Esophagus (tissue), 2 donors: ENCODE measurements around the gene XNDC1N. TPM values are rescaled to one million over a fixed set of nuclear protein-coding genes. Genes with fewer than 3 reads are reported as not detected.
"Not testable (repeated sequence)": the region's sequence is repeated elsewhere in the genome, so short reads cannot be mapped to it uniquely, and the experiment has no call there.

Experiments used
- H3K27ac ChIP-seq, 2 donors: one replicate each; pipeline ENCODE4 v1.5.1; 2013; ENCODE audit warnings: low read depth in 2 of 2, mild to moderate bottlenecking in 2 of 2, inconsistent platforms in 1 of 2, low read length in 1 of 2, moderate library complexity in 1 of 2
- H3K27me3 ChIP-seq, 2 donors: one replicate each; pipeline ENCODE4 v1.6.1; 2013; ENCODE audit warnings: low read length in 2 of 2, control low read depth in 1 of 2, mild to moderate bottlenecking in 1 of 2; ENCODE audit not compliant: insufficient read depth in 2 of 2, control insufficient read depth in 1 of 2
- H3K36me3 ChIP-seq, 2 donors: one replicate each; pipeline ENCODE4 v1.6.1; 2013; ENCODE audit warnings: low read length in 1 of 2; ENCODE audit not compliant: control insufficient read depth in 2 of 2, insufficient read depth in 2 of 2
- H3K4me1 ChIP-seq, 2 donors: one replicate each; pipeline ENCODE4 v1.6.1; 2013; ENCODE audit warnings: low read length in 1 of 2; ENCODE audit not compliant: control insufficient read depth in 2 of 2, insufficient read depth in 2 of 2
- H3K4me3 ChIP-seq, 2 donors: one replicate each; pipeline ENCODE4 v1.5.1; 2013; ENCODE audit warnings: low read length in 2 of 2, mild to moderate bottlenecking in 2 of 2, low read depth in 1 of 2, moderate library complexity in 1 of 2
- H3K9me3 ChIP-seq, 2 donors: one replicate each; pipeline ENCODE4 v1.6.1; 2013; ENCODE audit warnings: mild to moderate bottlenecking in 2 of 2, low read depth in 1 of 2, low read length in 1 of 2, moderate library complexity in 1 of 2; ENCODE audit not compliant: control insufficient read depth in 2 of 2, insufficient read depth in 1 of 2
- WGBS, 2 donors: extraction: QIAGEN DNeasy Blood & Tissue Kit; methylation state at CpG; one replicate each; pipeline ENCODE4 v1.1.7; 2013; 5-methylcytosine and 5-hydroxymethylcytosine counted together
- polyA plus RNA-seq, 2 donors: library from polyadenylated mRNA; stranded (reverse); fragments of 200-250 nt; gene quantifications; one replicate each; pipeline ENCODE4 v1.2.3, GENCODE V29; 2013
- donor health status: healthy with polysubstance abuse.
- donor health status: Bipolar disorder and iron deficiency.

The XNDC1N gene
- polyA plus RNA-seq, 2 donors, result 1.9 to 4.7 TPM

GRCh38 chr11:71885806-71886205 is 42.6 kb downstream of the XNDC1N start:
- not testable (repeated sequence) for H3K9me3 ChIP-seq, H3K4me1 ChIP-seq, H3K27ac ChIP-seq, H3K36me3 ChIP-seq, H3K4me3 ChIP-seq, H3K27me3 ChIP-seq
- WGBS, 2 donors, result 97% methylated on average over 12 of the region's 12 CpGs

Other genes starting within 250 kb of the XNDC1N start
- not detected for gene DEFB108B, start 95.4 kb downstream of the XNDC1N start, polyA plus RNA-seq
- gene DEFB131B, start 50.1 kb downstream of the XNDC1N start, polyA plus RNA-seq, result not detected
- gene RNF121, start 452 bp upstream of the XNDC1N start, polyA plus RNA-seq, result 10 to 100 TPM in 1 of 2 donors, 1 to 10 TPM in 1; 9.6 to 15.2 TPM
- 1 to 10 TPM; 2.9 to 4.6 TPM for gene IL18BP, start 70.3 kb upstream of the XNDC1N start, polyA plus RNA-seq
- 100 to 1,000 TPM; 108 to 205 TPM for gene NUMA1, start 151.9 kb upstream of the XNDC1N start, polyA plus RNA-seq
- 1 to 10 TPM; 3.1 to 4.6 TPM for gene LRRC51, start 152.3 kb upstream of the XNDC1N start, polyA plus RNA-seq
- gene LAMTOR1, start 174.7 kb upstream of the XNDC1N start, polyA plus RNA-seq, result 100 to 1,000 TPM in 1 of 2 donors, 10 to 100 TPM in 1; 50.6 to 109 TPM
- not detected for gene TOMT, start 177.3 kb upstream of the XNDC1N start, polyA plus RNA-seq
- gene ANAPC15, start 184.1 kb upstream of the XNDC1N start, polyA plus RNA-seq, result 10 to 100 TPM; 46.8 to 60.0 TPM
- under 1 TPM; 0.11 to 0.41 TPM for gene FOLR3, start 207.1 kb upstream of the XNDC1N start, polyA plus RNA-seq